ENCODE results near the gene QRICH2.
"Not testable (repeated sequence)": the region's sequence is repeated elsewhere in the genome, so short reads cannot be mapped to it uniquely, and the experiment has no call there.

Gene QRICH2

GRCh38 chr17:76250141-76250540 is 57.9 kb downstream of the QRICH2 start:
- in situ Hi-C loops (cut with MboI; ENCODE audit: low sequenced_read_pairs) = no loop called here

DNA sequence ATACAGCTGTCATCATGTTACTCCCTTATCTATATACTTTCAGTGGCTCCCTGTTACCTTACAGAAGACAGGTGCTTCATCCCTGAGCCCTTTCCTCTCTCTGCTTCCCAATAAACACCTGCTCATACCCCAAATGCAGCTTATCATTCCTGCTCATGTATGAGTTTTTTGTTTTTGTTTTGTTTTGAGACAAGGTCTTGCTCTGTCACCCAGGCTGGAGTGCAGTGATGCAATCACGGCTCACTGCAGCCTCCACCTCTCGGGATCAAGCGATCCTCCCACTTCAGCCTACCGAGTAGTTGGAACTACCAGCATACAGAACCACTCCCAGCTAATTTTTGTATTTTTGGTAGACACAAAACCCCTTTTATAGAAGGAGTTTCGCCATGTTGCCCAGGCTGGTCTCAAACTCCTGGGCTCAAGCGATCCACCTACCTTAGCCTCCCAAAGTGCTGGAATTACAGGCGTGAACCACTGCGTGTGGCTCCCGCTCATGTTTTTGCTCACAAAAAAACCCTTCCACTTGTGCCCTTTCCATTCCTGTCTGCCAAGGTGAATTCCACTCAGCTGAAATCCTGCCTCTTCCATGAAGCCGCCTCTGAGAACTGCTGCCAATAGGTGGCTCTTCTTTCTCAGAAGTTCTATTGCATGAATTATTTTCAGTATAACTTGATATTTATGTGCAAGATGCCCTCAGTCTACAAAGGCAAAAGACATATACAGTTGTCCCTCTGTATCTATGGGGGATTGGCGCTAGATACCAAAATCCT is 59.9 kb downstream of the QRICH2 start:
- in situ Hi-C loops (cut with MboI; ENCODE audit: low sequenced_read_pairs) = no loop called here

DNA sequence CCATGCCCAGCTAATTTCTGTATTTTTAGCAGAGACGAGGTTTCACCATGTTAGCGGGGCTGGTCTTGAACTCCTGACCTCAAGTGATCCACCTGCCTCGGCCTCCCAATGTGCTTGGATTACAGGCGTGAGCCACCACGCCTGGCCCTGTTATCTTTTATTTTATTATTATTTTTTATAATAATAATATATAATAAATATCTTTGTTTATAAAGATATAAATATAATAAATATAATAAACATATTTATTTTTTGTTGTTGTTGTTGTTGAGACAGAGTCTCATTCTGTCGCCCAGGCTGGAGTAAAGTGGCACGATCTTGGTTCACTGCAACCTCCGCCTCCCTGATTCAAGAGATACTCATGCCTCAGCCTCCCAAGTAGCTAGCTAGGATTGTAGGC is 60.8 kb downstream of the QRICH2 start:
- in situ Hi-C loops (cut with MboI; ENCODE audit: low sequenced_read_pairs) = no loop called here

- in situ Hi-C loops (cut with MboI; ENCODE audit: low sequenced_read_pairs) = no loop called here
Measured at GRCh38 chr17:76246080-76247066, 61.7 kb downstream of the QRICH2 start.

DNA sequence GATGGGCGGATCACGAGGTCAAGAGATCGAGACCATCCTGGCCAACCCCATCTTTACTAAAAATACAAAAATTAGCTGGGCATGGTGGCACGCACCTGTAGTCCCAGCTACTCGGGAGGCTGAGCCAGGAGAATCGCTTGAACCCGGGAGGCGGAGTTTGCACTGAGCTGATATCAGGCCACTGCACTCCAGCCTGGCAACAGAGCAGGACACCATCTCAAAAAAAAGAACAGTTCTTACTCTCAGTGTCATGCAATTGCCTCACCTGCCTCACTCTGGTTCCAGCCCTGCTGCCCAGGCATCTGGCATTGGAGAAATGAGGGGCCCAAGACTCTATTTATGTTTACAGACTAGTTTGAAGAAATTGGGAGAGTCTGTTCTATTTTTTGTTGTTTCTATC is 63.4 kb downstream of the QRICH2 start:
- in situ Hi-C loops (cut with MboI; ENCODE audit: low sequenced_read_pairs) = not testable (repeated sequence)

GRCh38 chr17:76243826-76244679 is 64.0 kb downstream of the QRICH2 start:
- in situ Hi-C loops (cut with MboI; ENCODE audit: low sequenced_read_pairs) = no loop called here

GRCh38 chr17:76241691-76242255 is 66.3 kb downstream of the QRICH2 start:
- in situ Hi-C loops (cut with MboI; ENCODE audit: low sequenced_read_pairs) = no loop called here

GRCh38 chr17:76241204-76241538 is 66.9 kb downstream of the QRICH2 start:
- in situ Hi-C loops (cut with MboI; ENCODE audit: low sequenced_read_pairs) = no loop called here

GRCh38 chr17:76240461-76241203 is 67.4 kb downstream of the QRICH2 start, which contains the start of gene RNF157:
RNF157 (minus strand) TSS chr17:76240493; CDS start chr17:76240240, 253 bp downstream.
- in situ Hi-C loops (cut with MboI; ENCODE audit: low sequenced_read_pairs) = no loop called here

GRCh38 chr17:76239538-76240274 is 68.4 kb downstream of the QRICH2 start:
- in situ Hi-C loops (cut with MboI; ENCODE audit: low sequenced_read_pairs) = no loop called here

DNA sequence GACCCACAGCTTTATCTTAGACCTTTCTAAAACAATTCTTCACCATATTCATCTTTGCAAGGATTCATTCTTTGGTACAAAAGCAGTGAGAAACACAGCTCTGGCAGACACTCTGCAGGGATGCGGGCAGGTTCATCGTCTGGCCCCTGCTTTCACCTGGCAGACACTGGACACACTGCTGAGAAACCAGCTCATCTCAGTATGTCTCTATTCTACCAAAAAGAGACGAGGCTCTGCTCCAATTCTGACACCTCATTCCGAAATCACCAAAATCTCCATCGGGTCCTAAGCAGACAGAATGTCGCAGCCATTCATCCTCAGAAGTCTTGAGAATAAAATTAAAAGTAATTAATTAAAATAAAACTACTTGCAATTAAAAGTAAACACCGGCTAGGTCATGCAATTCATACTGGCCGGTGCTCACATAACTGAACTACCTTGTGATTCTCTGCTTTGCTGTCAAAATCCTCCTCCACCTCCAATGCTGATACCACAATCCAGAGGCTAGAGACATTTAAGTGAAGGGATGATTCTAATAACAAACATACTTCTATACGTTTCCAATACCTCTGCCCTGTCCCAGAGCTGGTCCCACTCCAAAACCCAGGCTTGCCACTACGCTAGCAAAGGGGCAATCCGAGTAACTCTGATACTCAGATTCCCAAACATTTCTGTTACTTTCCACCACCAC is 69.1 kb downstream of the QRICH2 start:
- in situ Hi-C loops (cut with MboI; ENCODE audit: low sequenced_read_pairs) = no loop called here

- in situ Hi-C loops (cut with MboI; ENCODE audit: low sequenced_read_pairs) = no loop called here
Measured at GRCh38 chr17:76237859-76238313, 70.2 kb downstream of the QRICH2 start.

DNA sequence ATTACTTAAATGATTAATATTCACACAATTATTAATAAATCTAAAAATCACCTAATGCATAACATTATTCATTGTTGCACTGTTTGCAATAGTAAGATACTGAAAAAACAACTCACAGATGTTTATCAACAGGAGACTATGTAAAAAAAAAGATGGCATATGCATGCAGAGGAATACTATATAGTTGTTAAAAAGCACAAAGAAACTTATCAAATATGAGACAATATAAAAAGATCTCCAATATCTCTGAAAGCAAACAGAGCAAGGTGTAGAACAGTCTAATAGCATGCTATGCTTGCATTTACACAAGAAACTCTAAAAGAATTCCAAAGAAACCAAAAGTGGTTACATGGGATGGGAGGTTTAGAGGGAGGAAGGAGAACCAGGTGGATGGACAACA is 71.5 kb downstream of the QRICH2 start:
- in situ Hi-C loops (cut with MboI; ENCODE audit: low sequenced_read_pairs) = no loop called here

DNA sequence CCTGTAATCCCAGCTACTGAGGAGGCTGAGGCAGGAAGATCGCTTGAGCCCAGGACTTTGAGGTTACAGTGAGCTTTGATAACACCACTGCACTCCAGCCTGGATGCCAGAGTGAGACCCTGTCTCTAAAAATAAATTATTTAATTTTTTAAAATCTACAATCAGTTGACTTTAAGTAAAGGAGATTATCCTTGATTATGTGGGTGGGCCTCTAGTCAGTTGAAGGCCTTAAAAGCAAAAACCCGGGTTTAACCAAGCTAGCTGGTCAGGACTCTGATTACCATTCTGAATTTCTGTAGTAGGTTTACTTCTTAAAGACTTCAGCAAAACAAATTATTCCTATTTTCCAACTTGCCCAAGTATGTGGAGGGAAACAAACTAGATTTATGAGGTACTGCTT is 72.2 kb downstream of the QRICH2 start:
- in situ Hi-C loops (cut with MboI; ENCODE audit: low sequenced_read_pairs) = no loop called here

GRCh38 chr17:76234354-76234679 is 73.8 kb downstream of the QRICH2 start:
- in situ Hi-C loops (cut with MboI; ENCODE audit: low sequenced_read_pairs) = no loop called here

- in situ Hi-C loops (cut with MboI; ENCODE audit: low sequenced_read_pairs) = no loop called here
Measured at GRCh38 chr17:76233588-76234353, 74.3 kb downstream of the QRICH2 start.

- in situ Hi-C loops (cut with MboI; ENCODE audit: low sequenced_read_pairs) = no loop called here
Measured at GRCh38 chr17:76232342-76232741, 75.7 kb downstream of the QRICH2 start.

DNA sequence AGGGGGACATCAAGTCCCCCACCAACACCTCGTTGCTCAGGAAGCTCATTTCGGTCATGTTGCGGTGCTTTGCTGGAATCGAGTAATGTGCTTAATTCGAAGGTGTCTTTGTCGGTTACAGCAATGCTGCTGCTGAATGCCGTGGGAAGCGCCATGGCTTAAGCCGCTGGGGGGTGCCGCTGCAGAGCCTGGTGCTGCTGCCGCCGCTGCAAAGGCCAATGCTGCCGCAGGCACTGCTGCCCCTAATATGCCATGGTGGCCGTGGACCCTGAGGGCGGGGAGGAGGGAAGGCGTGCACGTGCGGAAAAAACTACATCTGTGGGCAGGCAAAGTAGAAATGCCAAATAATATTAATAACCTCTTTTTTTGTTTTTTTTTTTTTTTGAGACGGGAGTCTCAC is 81.3 kb downstream of the QRICH2 start:
- in situ Hi-C loops (cut with MboI; ENCODE audit: low sequenced_read_pairs) = not testable (repeated sequence)

Measured in hTERT RPE-1 (cell line).